ENCODE data around the gene KBTBD6. TPM values are rescaled to one million over a fixed set of nuclear protein-coding genes. Genes with fewer than 3 reads are reported as not detected.

KBTBD6 gene
- total and polyA plus RNA-seq, 2 of the 8 experiments (the other 6 are each of a cell fraction or from before 2014, with no cell fraction given), result 4.5 to 11.3 TPM

- TF ChIP-seq RNF2 (IDR thresholded peaks at IDR 0.05; ENCODE audit: borderline replicate concordance, low read depth, low read length, missing control alignments, poor library complexity, severe bottlenecking) (no peak), YY1 (IDR thresholded peaks at IDR 0.05; ENCODE audit: low read depth, low read length) (no peak), JUND (IDR thresholded peaks at IDR 0.05; ENCODE audit: low read length) (no peak), JUN (IDR thresholded peaks at IDR 0.05; ENCODE audit: low read depth, low read length) (no peak)
Observed at GRCh38 chr13:41136396-41137031, 3.9 kb upstream of the KBTBD6 start (continued).

Measured in H1 (cell line).